Measurements from ENCODE around the gene TTC14.
"Not testable (repeated sequence)": the region's sequence is repeated elsewhere in the genome, so short reads cannot be mapped to it uniquely, and the experiment has no call there.

The TTC14 gene

GRCh38 chr3:180580934-180581333, 21.0 kb upstream of the TTC14 start:
- no peak for DNase-seq (ENCODE audit: low read depth)
- no peak for TF ChIP-seq CTCF (IDR thresholded peaks at IDR 0.05; ENCODE audit: insufficient read depth, low read depth, low read length, missing control alignments)
- H3K4me3 ChIP-seq (ENCODE audit: low read depth, low read length): no peak overlapping the region

- H3K4me3 ChIP-seq (ENCODE audit: low read depth, low read length): no peak overlapping the region
- no peak for TF ChIP-seq CTCF (IDR thresholded peaks at IDR 0.05; ENCODE audit: insufficient read depth, low read depth, low read length, missing control alignments)
- no peak for DNase-seq (ENCODE audit: low read depth)
Observed at GRCh38 chr3:180590396-180590795, 11.6 kb upstream of the TTC14 start.

GRCh38 chr3:180593631-180594030, 8.3 kb upstream of the TTC14 start:
- DNase-seq (ENCODE audit: low read depth): not testable (repeated sequence)

GRCh38 chr3:180594631-180595558, 7.1 kb upstream of the TTC14 start:
- peak; percentile 50 for DNase-seq (ENCODE audit: low read depth)
- peak; percentile 43 for TF ChIP-seq CTCF (IDR thresholded peaks at IDR 0.05; ENCODE audit: insufficient read depth, low read depth, low read length, missing control alignments)
- no peak overlapping the region for H3K4me3 ChIP-seq (ENCODE audit: low read depth, low read length)

More at GRCh38 chr3:180593631-180594030, 8.3 kb upstream of the TTC14 start:
- not testable (repeated sequence) for H3K4me3 ChIP-seq (ENCODE audit: low read depth, low read length)

- DNase-seq (ENCODE audit: low read depth): no peak
- no peak for TF ChIP-seq CTCF (IDR thresholded peaks at IDR 0.05; ENCODE audit: insufficient read depth, low read depth, low read length, missing control alignments)
- no peak overlapping the region for H3K4me3 ChIP-seq (ENCODE audit: low read depth, low read length)
Observed at GRCh38 chr3:180595559-180595935, 6.4 kb upstream of the TTC14 start.

GRCh38 chr3:180600473-180600872, 1.5 kb upstream of the TTC14 start:
- no peak for TF ChIP-seq CTCF (IDR thresholded peaks at IDR 0.05; ENCODE audit: insufficient read depth, low read depth, low read length, missing control alignments)
- no peak for DNase-seq (ENCODE audit: low read depth)
- no peak overlapping the region for H3K4me3 ChIP-seq (ENCODE audit: low read depth, low read length)

GRCh38 chr3:180611006-180611405, 9.0 kb downstream of the TTC14 start:
- no peak for DNase-seq (ENCODE audit: low read depth)
- H3K4me3 ChIP-seq (ENCODE audit: low read depth, low read length): no peak overlapping the region
- no peak for TF ChIP-seq CTCF (IDR thresholded peaks at IDR 0.05; ENCODE audit: insufficient read depth, low read depth, low read length, missing control alignments)

All from GM12865 (cell line).